ENCODE measurements around the gene CASTOR1. TPM values are rescaled to one million over a fixed set of nuclear protein-coding genes. Genes with fewer than 3 reads are reported as not detected.

CASTOR1 gene
- polyA plus RNA-seq, 1 of the 3 experiments (the other 2 are of a cell fraction), result 14.4 TPM

- peak; percentile 20; the same call in 1 of the 2 replicates for TF ChIP-seq FOSL2 (IDR thresholded peaks at IDR 0.05; ENCODE audit: borderline replicate concordance, low read depth)
- TF ChIP-seq PBX3 (IDR thresholded peaks at IDR 0.05), result peak; percentile 92
- no peak for TF ChIP-seq RFX5 (IDR thresholded peaks at IDR 0.05; ENCODE audit: low read length)
- no peak for TF ChIP-seq FOXJ3 (CRISPR knock-in tag; IDR thresholded peaks at IDR 0.05)
- no peak for TF ChIP-seq IRF3 (IDR thresholded peaks at IDR 0.05; ENCODE audit: low read depth, low read length)
- TF ChIP-seq SMC3 (IDR thresholded peaks at IDR 0.05; ENCODE audit: low read depth, low read length), result no peak
- TF ChIP-seq SIN3A (IDR thresholded peaks at IDR 0.05; ENCODE audit: borderline replicate concordance, low read depth, low read length), result 0 out of 2 replicates have a peak, but pooled peaks have one; percentile 34
- TF ChIP-seq MEF2A (IDR thresholded peaks at IDR 0.05; ENCODE audit: borderline replicate concordance, low read depth), result no peak
These were observed 53.6 kb downstream of the CASTOR1 start (continued) for GRCh38 chr22:30235687-30236170.

Other genes with a start within 250 kb of the CASTOR1 start
- not detected in 2 replicates for gene HORMAD2, start 209.0 kb downstream of the CASTOR1 start, polyA plus RNA-seq (2012; rRNA removed)
- 24.6 and 36.5 TPM in 2 replicates for gene LIF, start 42.7 kb downstream of the CASTOR1 start, polyA plus RNA-seq (2012; rRNA removed)
- gene OSM, start 22.7 kb downstream of the CASTOR1 start, polyA plus RNA-seq (2012; rRNA removed), result not detected in 2 replicates
- 15.3 and 16.5 TPM in 2 replicates for gene TBC1D10A, start 37.4 kb upstream of the CASTOR1 start, polyA plus RNA-seq (2012; rRNA removed)
- gene SF3A1, start 67.4 kb upstream of the CASTOR1 start, polyA plus RNA-seq (2012; rRNA removed), result 37.5 and 75.2 TPM in 2 replicates
- 5.8 and 7.9 TPM in 2 replicates for gene CCDC157, start 67.5 kb upstream of the CASTOR1 start, polyA plus RNA-seq (2012; rRNA removed)
- 28.6 and 37.2 TPM in 2 replicates for gene RNF215, start 97.9 kb upstream of the CASTOR1 start, polyA plus RNA-seq (2012; rRNA removed)
- gene SEC14L2, start 107.5 kb upstream of the CASTOR1 start, polyA plus RNA-seq (2012; rRNA removed), result 14.0 and 16.1 TPM in 2 replicates
- gene MTFP1, start 136.3 kb upstream of the CASTOR1 start, polyA plus RNA-seq (2012; rRNA removed), result 11.9 and 18.9 TPM in 2 replicates
- not detected in 2 replicates for gene SEC14L3, start 182.5 kb upstream of the CASTOR1 start, polyA plus RNA-seq (2012; rRNA removed)
- gene SEC14L4, start 216.2 kb upstream of the CASTOR1 start, polyA plus RNA-seq (2012; rRNA removed), result not detected in 2 replicates

Measured in SK-N-SH (cell line).